ENCODE results near the gene KCND3. TPM values are rescaled to one million over a fixed set of nuclear protein-coding genes. Genes with fewer than 3 reads are reported as not detected.

Gene KCND3
- total and polyA plus RNA-seq, 4 donors = 1.0 to 27.1 (median 6.1) TPM

- no peaks in the 10 kb centered on the region for H3K9me3 ChIP-seq (ENCODE audit: control insufficient read depth in 4 of 4, low read length in 3 of 4)
- H3K4me3 ChIP-seq (ENCODE audit: low read depth in 1 of 3, low read length in 3 of 3) = no peak overlapping the region
- DNase-seq (ENCODE audit: low spot score) = no peak
- H3K4me1 ChIP-seq (ENCODE audit: control insufficient read depth in 4 of 4, insufficient read depth in 4 of 4, low read length in 3 of 4) = no peaks in the 10 kb centered on the region
- no peak overlapping the region for H3K9ac ChIP-seq (ENCODE audit: low read depth in 1 of 2, low read length in 2 of 2)
- TF ChIP-seq RAD21 (IDR thresholded peaks at IDR 0.05) = no peak
- TF ChIP-seq JUND (IDR thresholded peaks at IDR 0.05) = no peak
- no peak for TF ChIP-seq YY1 (IDR thresholded peaks at IDR 0.05)
- TF ChIP-seq FOXA2 (IDR thresholded peaks at IDR 0.05) = no peak
- no peak for TF ChIP-seq EGR1 (IDR thresholded peaks at IDR 0.05; ENCODE audit: low read depth in 2 of 2)
- no peak overlapping the region for H3K27ac ChIP-seq (ENCODE audit: low read depth in 1 of 2, low read length in 2 of 2)
- 92% methylated on average over 15 of the region's 15 CpGs for WGBS
- no peaks in the 10 kb centered on the region for H3K27me3 ChIP-seq (ENCODE audit: control insufficient read depth in 4 of 4, insufficient read depth in 4 of 4, low read length in 3 of 4)
- no peaks in the 10 kb centered on the region for H3K36me3 ChIP-seq (ENCODE audit: control insufficient read depth in 4 of 4, insufficient read depth in 3 of 4, low read depth in 1 of 4, low read length in 3 of 4)
These were observed 45.4 kb downstream of the KCND3 start for GRCh38 chr1:111943846-111944749.

GRCh38 chr1:111943066-111943465 lies 46.4 kb downstream of the KCND3 start:
- no peaks in the 10 kb centered on the region for H3K36me3 ChIP-seq (ENCODE audit: control insufficient read depth in 4 of 4, insufficient read depth in 3 of 4, low read depth in 1 of 4, low read length in 3 of 4)
- no peaks in the 10 kb centered on the region for H3K27me3 ChIP-seq (ENCODE audit: control insufficient read depth in 4 of 4, insufficient read depth in 4 of 4, low read length in 3 of 4)
- no peaks in the 10 kb centered on the region for H3K4me1 ChIP-seq (ENCODE audit: control insufficient read depth in 4 of 4, insufficient read depth in 4 of 4, low read length in 3 of 4)
- 91% methylated on average over 4 of the region's 4 CpGs for WGBS
- no peak overlapping the region for H3K9ac ChIP-seq (ENCODE audit: low read depth in 1 of 2, low read length in 2 of 2)
- TF ChIP-seq HNF4G (IDR thresholded peaks at IDR 0.05) (no peak), MAX (IDR thresholded peaks at IDR 0.05) (no peak), YY1 (IDR thresholded peaks at IDR 0.05) (no peak), NR2F2 (IDR thresholded peaks at IDR 0.05) (no peak), FOXA2 (IDR thresholded peaks at IDR 0.05) (no peak), RXRA (IDR thresholded peaks at IDR 0.05) (no peak), SP1 (IDR thresholded peaks at IDR 0.05) (no peak), EGR1 (IDR thresholded peaks at IDR 0.05; ENCODE audit: low read depth in 2 of 2) (no peak), RAD21 (IDR thresholded peaks at IDR 0.05) (no peak), HNF4A (conservative IDR thresholded peaks at IDR 0.05) (no peak), JUND (IDR thresholded peaks at IDR 0.05) (no peak), CTCF (IDR thresholded peaks at IDR 0.05; ENCODE audit: low read depth, low read length, missing input control) (no peak), FOXA1 (IDR thresholded peaks at IDR 0.05) (no peak)
- TF ChIP-seq, protein P1, sequence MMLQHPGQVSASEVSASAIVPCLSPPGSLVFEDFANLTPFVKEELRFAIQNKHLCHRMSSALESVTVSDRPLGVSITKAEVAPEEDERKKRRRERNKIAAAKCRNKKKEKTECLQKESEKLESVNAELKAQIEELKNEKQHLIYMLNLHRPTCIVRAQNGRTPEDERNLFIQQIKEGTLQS (IDR thresholded peaks at IDR 0.05) = no peak
- H3K9me3 ChIP-seq (ENCODE audit: control insufficient read depth in 4 of 4, low read length in 3 of 4) = no peaks in the 10 kb centered on the region
- H3K27ac ChIP-seq (ENCODE audit: low read depth in 1 of 2, low read length in 2 of 2) = no peak overlapping the region
- no peak overlapping the region for H3K4me3 ChIP-seq (ENCODE audit: low read depth in 1 of 3, low read length in 3 of 3)
- no peak for DNase-seq (ENCODE audit: low spot score)

DNA sequence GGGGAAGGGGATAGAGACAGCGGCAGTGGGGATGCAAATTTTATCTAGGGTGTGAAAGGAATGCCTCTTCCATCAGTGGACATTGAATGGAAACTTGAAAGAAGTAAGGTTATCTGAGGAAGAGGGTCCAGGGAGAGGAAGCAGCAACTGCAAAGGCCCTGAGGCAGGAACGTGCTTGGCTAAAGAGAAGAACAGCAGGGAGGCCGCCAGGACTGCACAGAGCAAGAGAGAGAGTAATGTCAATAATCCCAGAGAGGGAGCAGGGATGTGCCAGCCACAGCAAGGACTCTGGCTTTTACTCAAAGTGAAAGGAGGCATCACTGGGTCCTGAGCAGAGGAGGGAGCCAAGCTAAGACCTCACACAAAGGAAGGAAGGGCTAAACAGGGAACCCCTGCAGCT lies 50.9 kb downstream of the KCND3 start:
- H3K27me3 ChIP-seq (ENCODE audit: control insufficient read depth in 4 of 4, insufficient read depth in 4 of 4, low read length in 3 of 4) = no peaks in the 10 kb centered on the region
- no peaks in the 10 kb centered on the region for H3K36me3 ChIP-seq (ENCODE audit: control insufficient read depth in 4 of 4, insufficient read depth in 3 of 4, low read depth in 1 of 4, low read length in 3 of 4)
- no peaks in the 10 kb centered on the region for H3K4me1 ChIP-seq (ENCODE audit: control insufficient read depth in 4 of 4, insufficient read depth in 4 of 4, low read length in 3 of 4)
- no peak overlapping the region for H3K27ac ChIP-seq (ENCODE audit: low read depth in 1 of 2, low read length in 2 of 2)
- no peak overlapping the region for H3K9ac ChIP-seq (ENCODE audit: low read depth in 1 of 2, low read length in 2 of 2)
- DNase-seq (ENCODE audit: low spot score) = no peak
- H3K9me3 ChIP-seq (ENCODE audit: control insufficient read depth in 4 of 4, low read length in 3 of 4) = no peaks in the 10 kb centered on the region
- WGBS = 93% methylated on average over 3 of the region's 3 CpGs
- no peak overlapping the region for H3K4me3 ChIP-seq (ENCODE audit: low read depth in 1 of 3, low read length in 3 of 3)
- TF ChIP-seq FOXA1 (IDR thresholded peaks at IDR 0.05) (no peak), REST (IDR thresholded peaks at IDR 0.05) (no peak), JUND (IDR thresholded peaks at IDR 0.05) (no peak), ZBTB33 (IDR thresholded peaks at IDR 0.05) (no peak), CTCF (IDR thresholded peaks at IDR 0.05; ENCODE audit: low read depth, low read length, missing input control) (no peak), YY1 (IDR thresholded peaks at IDR 0.05) (no peak), RXRA (IDR thresholded peaks at IDR 0.05) (no peak), FOXA2 (IDR thresholded peaks at IDR 0.05) (no peak), EGR1 (IDR thresholded peaks at IDR 0.05; ENCODE audit: low read depth in 2 of 2) (no peak)
